Heart right ventricle (tissue), 16 donors: ENCODE results near the gene TSPAN9. TPM values are rescaled to one million over a fixed set of nuclear protein-coding genes. Genes with fewer than 3 reads are reported as not detected.

Source experiments
- ATAC-seq, 8 donors: fragments of 200-7000 bp; cut with Tn5 transposase; one replicate each; pipeline ENCODE4 v1.9.1; 2020; ENCODE audit warnings: mild to moderate bottlenecking in 8 of 8, moderate library complexity in 8 of 8, moderate number of reproducible peaks in 1 of 8
- DNase-seq, 2 donors: peaks; one replicate each; pipeline ENCODE4 v3.0.0-alpha.2; 2020
- H3K27ac ChIP-seq, 10 donors: fragments of 200-600 bp; sonication (generic) in 2 of 10; one replicate each; pipeline versions ENCODE4 v1.5.0 to v1.8.0; 2020 to 2022; ENCODE audit warnings: mild to moderate bottlenecking in 3 of 10
- H3K27me3 ChIP-seq, 7 donors: fragments of 200-600 bp; one replicate each; pipeline ENCODE4 v1.8.0; 2021 to 2022; ENCODE audit warnings: mild to moderate bottlenecking in 2 of 7
- H3K36me3 ChIP-seq, 9 donors: fragments of 200-600 bp; sonication (generic) in 1 of 9; one replicate each; pipeline versions ENCODE4 v1.5.0 to v1.8.0; 2020 to 2022; ENCODE audit warnings: mild to moderate bottlenecking in 2 of 9
- H3K4me1 ChIP-seq, 9 donors: fragments of 200-600 bp; sonication (generic) in 1 of 9; one replicate each; pipeline versions ENCODE4 v1.5.0 to v1.8.0; 2020 to 2022; ENCODE audit warnings: mild to moderate bottlenecking in 4 of 9
- H3K4me3 ChIP-seq, 10 donors: fragments of 200-600 bp; sonication (generic) in 2 of 10; one replicate each; pipeline versions ENCODE4 v1.5.0 to v1.8.0; 2020 to 2022; ENCODE audit warnings: mild to moderate bottlenecking in 7 of 10, moderate library complexity in 2 of 10
- H3K9me3 ChIP-seq, 11 donors: fragments of 200-600 bp in 10 of 11; sonication (generic) in 2 of 11; one replicate each; pipeline versions ENCODE4 v1.5.0 to v1.8.0; 2013 to 2022; ENCODE audit warnings: mild to moderate bottlenecking in 2 of 11, control low read depth in 1 of 11, moderate library complexity in 1 of 11
- CTCF ChIP-seq, 9 donors: fragments of 200-600 bp; sonication (generic) in 2 of 9; IDR thresholded peaks; one replicate each; pipeline versions ENCODE4 v1.5.0 to v1.8.0; 2021 to 2022; ENCODE audit warnings: antibody characterized with exemption in 9 of 9, mild to moderate bottlenecking in 5 of 9, moderate library complexity in 1 of 9
- WGBS, 2 donors: extraction: QIAGEN DNeasy Blood & Tissue Kit; methylation state at CpG; one replicate each; pipeline ENCODE4 v1.1.7; 2013; ENCODE audit warnings: inconsistent platforms in 1 of 2; 5-methylcytosine and 5-hydroxymethylcytosine counted together
- intact Hi-C, 10 donors: fragments of 100-400 bp; cut with DNase I; formaldehyde crosslinking; loops; one replicate each; pipeline versions ENCODE4 v1.11.1 to v1.14.2; 2022
- polyA plus RNA-seq, 2 donors: library from polyadenylated mRNA; stranded (reverse); fragments of 200-250 nt; gene quantifications; one replicate each; pipeline ENCODE4 v1.2.3, GENCODE V29; 2013
- total RNA-seq, 10 donors: library from RNA; stranded (reverse); fragmentation: NEBNext Ultra II Directional in 3 of 10; extraction: Animal tissue kit (Norgen Biotek cat#: 25700) in 3 of 10; gene quantifications; one replicate each; pipeline versions ENCODE4 v1.2.1 to v1.2.4, GENCODE V29; 2021 to 2023
- donor health status: Arrhythmogenic right ventricular cardiomyopathy.
- donor health status: ischemic (EF 13 %, LVEDD 7.1; RV severe dilation, severe dysfunction).
- donor health status: healthy with polysubstance abuse.
- donor health status: DM: no; HTN: yes; CAD: no.
- donor health status: DM: no; HTN: no; CAD: no.
- donor health status: ischemic (EF 25% LVEDD 6.9; RV normal size, moderate dysfunction).
- donor health status: ischemic (EF 25% LVEDD 5.7; RV mildly dilated, moderate dysfunction).
- donor health status: healthy.
- donor health status: DM: yes; HTN: yes; CAD: no.
- donor health status: Ischemic cardiomyopathy.
- donor health status: ischemic (EF 35%, LVEDD 5.7; RV mildly dilated, moderate dysfunction).
- donor health status: nonischemic (EF 11% LVEDD 7.7; RV severe dilation, severe dysfunction).
- donor health status: DM: yes; HTN: yes; CAD: no.
- donor health status: PGD.
- donor health status: ischemic (EF 29% LVEDD 5.4; RV normal size, mild dysfunction).
- donor health status: nonischemic (EF 23%, LVEDD 6.1; RV moderate dilation, normal function).

TSPAN9 gene
- total and polyA plus RNA-seq, 12 donors, result 63.0 to 401 (median 251) TPM

DNA sequence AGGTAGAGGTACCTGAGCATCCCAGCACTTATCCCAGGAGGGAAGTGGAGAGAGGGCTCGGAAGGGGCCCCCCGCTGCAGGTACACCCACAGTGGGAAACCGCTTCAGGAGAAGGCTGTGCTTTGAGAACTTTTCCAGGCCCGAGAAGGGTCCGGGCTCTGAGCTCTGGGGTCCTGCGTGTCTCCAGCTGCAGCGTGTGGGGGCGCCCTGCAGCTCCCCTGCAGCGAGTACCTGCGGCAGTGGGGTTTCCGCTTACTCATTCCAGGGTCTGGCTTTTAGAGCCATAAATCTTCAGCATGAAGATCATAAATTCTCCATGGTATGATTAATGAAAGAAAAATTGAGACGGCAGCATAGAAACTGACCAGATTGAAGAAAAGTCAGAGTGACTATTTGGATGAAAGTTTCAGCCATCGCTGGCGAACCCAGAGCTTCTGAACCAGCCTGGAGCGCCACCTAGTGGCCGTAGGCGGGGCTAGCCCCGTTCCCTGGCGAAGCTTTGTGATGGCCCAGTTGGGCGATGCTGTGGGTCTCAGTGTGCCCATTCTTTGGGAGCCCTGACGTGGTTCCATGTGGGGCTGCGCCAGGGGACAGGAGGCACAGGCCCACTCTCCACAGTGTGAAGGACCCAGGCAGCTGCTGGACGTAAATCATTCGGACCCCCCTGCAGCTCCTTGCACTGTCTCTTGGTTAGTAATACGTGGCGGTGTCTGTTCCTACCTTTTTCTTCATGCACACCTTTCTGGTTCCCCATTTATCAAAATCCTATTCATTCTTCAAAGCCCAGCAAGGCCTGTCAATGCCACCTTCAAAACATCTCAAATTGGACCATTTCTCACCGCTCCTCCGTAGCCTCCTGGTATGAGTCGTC is 198.2 kb downstream of the TSPAN9 start:
- Histone ChIP-seq H3K9me3 (no peaks in the 10 kb centered on the region), H3K36me3 (peaks cover 0 to 54% (median 0%) of the 10 kb centered on the region in 9 donors), H3K27me3 (no peaks in the 10 kb centered on the region), H3K27ac (peak overlapping the region in 6 of 10 donors; percentile 71 to 87 (median 82)), H3K4me3 (no peak overlapping the region), H3K4me1 (peaks cover 23 to 97% (median 76%) of the 10 kb centered on the region in 9 donors)
- 51 to 55% methylated on average over 29 of the region's 29 CpGs for WGBS, 2 donors
- intact Hi-C loops, result loop anchor here (1.0 to 10.0 kb wide), 12 partner anchors 68 to 203 kb away; no protein-coding TSS in a partner anchor
- peak; percentile 71 to 83 for DNase-seq
- peak; percentile 25 to 81 (median 57) for ATAC-seq
- TF ChIP-seq CTCF (IDR thresholded peaks at IDR 0.05), result peak; percentile 97 to 100 (median 98)

- H3K36me3 ChIP-seq, result peaks cover 0 to 60% (median 0%) of the 10 kb centered on the region in 9 donors
- H3K4me3 ChIP-seq, result no peak overlapping the region
- H3K27ac ChIP-seq, result peak overlapping the region in 5 of 10 donors; percentile 33 to 87 (median 84)
- intact Hi-C loops, result loop anchor here in 5 of 10 donors (5.0 to 10.0 kb wide), 5 partner anchors 69 to 204 kb away; no protein-coding TSS in a partner anchor
- no peaks in the 10 kb centered on the region for H3K9me3 ChIP-seq
- no peak for TF ChIP-seq CTCF (IDR thresholded peaks at IDR 0.05)
- no peaks in the 10 kb centered on the region for H3K27me3 ChIP-seq
- H3K4me1 ChIP-seq, result peaks cover 23 to 98% (median 79%) of the 10 kb centered on the region in 9 donors
- ATAC-seq, result peak in 1 of 8 donors; percentile 7
- DNase-seq, result no peak
- WGBS, 2 donors, result 65 to 76% methylated on average over 14 of the region's 14 CpGs
Measured at GRCh38 chr12:3276226-3276625, 199.0 kb downstream of the TSPAN9 start.

DNA sequence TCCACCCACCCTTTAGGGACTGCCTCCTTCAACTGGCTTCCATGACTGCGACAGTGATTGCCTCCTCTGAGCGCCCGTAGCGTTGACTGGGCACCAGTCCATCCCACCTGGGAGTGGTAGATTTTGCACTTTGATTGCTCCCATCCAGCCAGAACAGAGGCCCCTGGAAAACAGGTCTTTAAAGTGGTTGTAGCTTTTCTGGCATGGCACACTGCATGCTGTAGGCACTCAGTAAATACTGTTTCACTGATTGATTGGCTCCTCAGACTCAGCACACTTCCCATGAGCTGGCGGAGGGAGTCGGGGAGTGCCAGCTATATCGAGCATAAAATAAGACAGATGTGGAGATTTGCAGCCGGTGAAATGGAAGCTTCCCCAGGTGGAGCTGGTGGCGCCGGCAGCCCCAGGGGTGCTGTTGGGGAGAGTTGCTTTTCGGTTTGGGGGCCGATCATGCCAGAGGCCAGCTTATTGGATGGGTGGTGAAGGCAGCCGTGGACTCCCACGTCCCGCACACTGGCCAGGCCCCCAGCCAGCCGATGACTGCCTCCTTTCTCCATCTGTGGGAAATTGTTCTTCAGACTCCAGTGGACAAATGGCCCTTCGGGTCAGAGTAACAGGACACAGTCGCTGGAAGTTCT is 200.2 kb downstream of the TSPAN9 start:
- intact Hi-C loops, result loop anchor here in 5 of 10 donors (5.0 to 10.0 kb wide), 5 partner anchors 70 to 205 kb away; no protein-coding TSS in a partner anchor
- Histone ChIP-seq H3K4me3 (no peak overlapping the region), H3K27me3 (no peaks in the 10 kb centered on the region), H3K27ac (peak overlapping the region in 5 of 10 donors; percentile 23 to 87 (median 80)), H3K4me1 (peaks cover 23 to 98% (median 75%) of the 10 kb centered on the region in 9 donors), H3K9me3 (no peaks in the 10 kb centered on the region), H3K36me3 (peaks cover 0 to 71% (median 10%) of the 10 kb centered on the region in 9 donors)
- no peak for DNase-seq
- WGBS, 2 donors, result 85% methylated on average over 18 of the region's 18 CpGs
- no peak for TF ChIP-seq CTCF (IDR thresholded peaks at IDR 0.05)
- no peak for ATAC-seq
